Endodermal cell (in vitro differentiated cells): Measurements from ENCODE around the gene TOR1A. TPM values are rescaled to one million over a fixed set of nuclear protein-coding genes. Genes with fewer than 3 reads are reported as not detected.

ENCODE experiments used
- DNase-seq: peaks from one replicate; pipeline ENCODE4 v3.0.0-alpha.2; 2017
- H3K27ac ChIP-seq: 2 replicates; pipeline ENCODE4 v1.5.1; 2013; ENCODE audit warnings: mild to moderate bottlenecking, low read depth, low read length, moderate library complexity
- H3K27me3 ChIP-seq: 2 replicates; pipeline ENCODE4 v1.6.1; 2013; ENCODE audit warnings: mild to moderate bottlenecking, low read length, moderate library complexity; ENCODE audit not compliant: insufficient read depth, control insufficient read depth, poor library complexity, severe bottlenecking
- H3K36me3 ChIP-seq: 2 replicates; pipeline ENCODE4 v1.7.0; 2013; ENCODE audit warnings: mild to moderate bottlenecking, low read length, moderate library complexity; ENCODE audit not compliant: control insufficient read depth, insufficient read depth
- H3K4me1 ChIP-seq: one replicate; pipeline ENCODE4 v1.7.0; 2013; ENCODE audit warnings: low read length; ENCODE audit not compliant: control insufficient read depth, insufficient read depth
- H3K4me3 ChIP-seq: 2 replicates; pipeline ENCODE4 v1.5.1; 2013; ENCODE audit warnings: mild to moderate bottlenecking, low read length, moderate library complexity
- H3K9ac ChIP-seq: 2 replicates; pipeline ENCODE4 v1.6.1; 2013; ENCODE audit warnings: mild to moderate bottlenecking, low read length, moderate library complexity; ENCODE audit not compliant: poor library complexity, severe bottlenecking; ENCODE audit errors: extremely low read depth
- H3K9me3 ChIP-seq: 2 replicates; pipeline ENCODE4 v1.6.1; 2013; ENCODE audit warnings: mild to moderate bottlenecking, low read length, moderate library complexity; ENCODE audit not compliant: control insufficient read depth
- H3K27ac Mint-ChIP-seq: 2 replicates; pipeline ENCODE4 v1.8.0; 2020; ENCODE audit warnings: mixed read lengths
- H3K27me3 Mint-ChIP-seq: 2 replicates; pipeline ENCODE4 v1.8.0; 2021; ENCODE audit warnings: mild to moderate bottlenecking, mixed read lengths; ENCODE audit not compliant: insufficient read depth
- H3K36me3 Mint-ChIP-seq: 2 replicates; pipeline ENCODE4 v1.8.0; 2020; ENCODE audit warnings: low read depth, mixed read lengths
- H3K4me1 Mint-ChIP-seq: 2 replicates; pipeline ENCODE4 v1.8.0; 2020; ENCODE audit warnings: mixed read lengths
- H3K4me3 Mint-ChIP-seq: 2 replicates; pipeline ENCODE4 v1.8.0; 2020; ENCODE audit warnings: mild to moderate bottlenecking, moderate library complexity, mixed read lengths
- H3K9me3 Mint-ChIP-seq: 2 replicates; pipeline ENCODE4 v1.8.0; 2020; ENCODE audit warnings: mild to moderate bottlenecking, mixed read lengths
- WGBS, 2 experiments: methylation state at CpG; one replicate each; pipeline versions ENCODE4 v1.1.5 to v1.1.7; 2013; ENCODE audit warnings: missing lambda C conversion rate in 2 of 2, mixed read lengths in 1 of 2; ENCODE audit not compliant: insufficient coverage in 1 of 2, insufficient read length in 1 of 2; 5-methylcytosine and 5-hydroxymethylcytosine counted together
- total RNA-seq, 2 donors: library from RNA; stranded (reverse); fragmentation: NEBNext Ultra II Directional in 1 of 2; extraction: Animal tissue kit (Norgen Biotek cat#: 25700) in 1 of 2; gene quantifications; 2 replicates in 1 of 2; 3 replicates in 1 of 2; pipeline ENCODE4 v1.2.1, GENCODE V29; 2021
- TF ChIP-seq, protein P1 (sequence below): fragments of 200-600 bp; sonication (generic); conservative IDR thresholded peaks from 2 replicates; pipeline ENCODE4 v1.5.0; 2021; ENCODE audit warnings: antibody characterized with exemption, mild to moderate bottlenecking

TOR1A gene
- total RNA-seq, 2 donors from 2014 or later, result 48.4 to 49.9 TPM

DNA sequence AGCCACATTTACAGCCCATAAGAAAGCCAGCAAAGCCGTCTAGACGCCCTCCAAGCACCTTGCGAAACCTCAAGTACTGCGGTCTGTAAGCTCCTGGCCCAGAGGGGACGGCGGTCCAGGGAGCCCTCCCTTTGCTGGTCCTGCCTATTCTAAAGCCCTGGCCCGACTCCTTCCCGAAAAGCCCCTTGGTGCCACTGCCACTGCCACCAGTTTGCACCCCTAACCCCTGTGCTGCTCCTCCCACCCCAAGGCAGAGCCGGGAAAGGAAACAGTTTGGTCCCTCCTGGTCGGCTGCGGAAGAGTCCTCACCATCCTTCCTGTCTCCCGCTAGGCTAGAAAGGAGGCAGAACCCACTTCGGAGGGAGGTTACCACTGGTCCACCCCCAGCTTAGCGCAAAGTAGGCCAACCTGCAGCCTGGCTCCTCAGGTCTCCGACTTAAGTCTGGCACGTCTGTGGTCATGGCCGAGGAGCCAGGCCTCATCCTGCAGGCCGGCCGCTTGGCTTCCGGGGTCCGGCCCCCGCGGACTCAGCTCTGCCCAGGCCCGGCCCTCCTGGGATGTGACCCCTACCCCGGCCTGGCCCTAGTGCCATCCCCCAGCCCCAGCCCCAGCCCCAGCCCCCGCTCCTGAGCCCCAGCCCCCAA lies 916 bp downstream of the TOR1A start:
- H3K4me1 Mint-ChIP-seq, result peaks cover 8% of the 10 kb centered on the region
- no peaks in the 10 kb centered on the region for H3K9me3 Mint-ChIP-seq
- H3K27me3 Mint-ChIP-seq, result no peaks in the 10 kb centered on the region
- no peak overlapping the region for H3K27ac ChIP-seq
- 25 to 43% methylated on average over 13 to 25 of the region's 26 CpGs for WGBS, 2 experiments
- H3K4me3 ChIP-seq, result peak overlapping the region; percentile 85
- H3K27me3 ChIP-seq, result no peaks in the 10 kb centered on the region
- H3K9me3 ChIP-seq, result no peaks in the 10 kb centered on the region
- peak; percentile 73 for DNase-seq
- peak overlapping the region; percentile 69 for H3K4me3 Mint-ChIP-seq
- peaks cover 46% of the 10 kb centered on the region for H3K36me3 Mint-ChIP-seq
- peaks cover 50% of the 10 kb centered on the region for H3K36me3 ChIP-seq
- H3K9ac ChIP-seq, result peak overlapping the region; percentile 62
- TF ChIP-seq, protein P1, sequence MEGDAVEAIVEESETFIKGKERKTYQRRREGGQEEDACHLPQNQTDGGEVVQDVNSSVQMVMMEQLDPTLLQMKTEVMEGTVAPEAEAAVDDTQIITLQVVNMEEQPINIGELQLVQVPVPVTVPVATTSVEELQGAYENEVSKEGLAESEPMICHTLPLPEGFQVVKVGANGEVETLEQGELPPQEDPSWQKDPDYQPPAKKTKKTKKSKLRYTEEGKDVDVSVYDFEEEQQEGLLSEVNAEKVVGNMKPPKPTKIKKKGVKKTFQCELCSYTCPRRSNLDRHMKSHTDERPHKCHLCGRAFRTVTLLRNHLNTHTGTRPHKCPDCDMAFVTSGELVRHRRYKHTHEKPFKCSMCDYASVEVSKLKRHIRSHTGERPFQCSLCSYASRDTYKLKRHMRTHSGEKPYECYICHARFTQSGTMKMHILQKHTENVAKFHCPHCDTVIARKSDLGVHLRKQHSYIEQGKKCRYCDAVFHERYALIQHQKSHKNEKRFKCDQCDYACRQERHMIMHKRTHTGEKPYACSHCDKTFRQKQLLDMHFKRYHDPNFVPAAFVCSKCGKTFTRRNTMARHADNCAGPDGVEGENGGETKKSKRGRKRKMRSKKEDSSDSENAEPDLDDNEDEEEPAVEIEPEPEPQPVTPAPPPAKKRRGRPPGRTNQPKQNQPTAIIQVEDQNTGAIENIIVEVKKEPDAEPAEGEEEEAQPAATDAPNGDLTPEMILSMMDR, result no peak
- peak overlapping the region; percentile 86 for H3K27ac Mint-ChIP-seq
- H3K4me1 ChIP-seq, result no peaks in the 10 kb centered on the region

DNA sequence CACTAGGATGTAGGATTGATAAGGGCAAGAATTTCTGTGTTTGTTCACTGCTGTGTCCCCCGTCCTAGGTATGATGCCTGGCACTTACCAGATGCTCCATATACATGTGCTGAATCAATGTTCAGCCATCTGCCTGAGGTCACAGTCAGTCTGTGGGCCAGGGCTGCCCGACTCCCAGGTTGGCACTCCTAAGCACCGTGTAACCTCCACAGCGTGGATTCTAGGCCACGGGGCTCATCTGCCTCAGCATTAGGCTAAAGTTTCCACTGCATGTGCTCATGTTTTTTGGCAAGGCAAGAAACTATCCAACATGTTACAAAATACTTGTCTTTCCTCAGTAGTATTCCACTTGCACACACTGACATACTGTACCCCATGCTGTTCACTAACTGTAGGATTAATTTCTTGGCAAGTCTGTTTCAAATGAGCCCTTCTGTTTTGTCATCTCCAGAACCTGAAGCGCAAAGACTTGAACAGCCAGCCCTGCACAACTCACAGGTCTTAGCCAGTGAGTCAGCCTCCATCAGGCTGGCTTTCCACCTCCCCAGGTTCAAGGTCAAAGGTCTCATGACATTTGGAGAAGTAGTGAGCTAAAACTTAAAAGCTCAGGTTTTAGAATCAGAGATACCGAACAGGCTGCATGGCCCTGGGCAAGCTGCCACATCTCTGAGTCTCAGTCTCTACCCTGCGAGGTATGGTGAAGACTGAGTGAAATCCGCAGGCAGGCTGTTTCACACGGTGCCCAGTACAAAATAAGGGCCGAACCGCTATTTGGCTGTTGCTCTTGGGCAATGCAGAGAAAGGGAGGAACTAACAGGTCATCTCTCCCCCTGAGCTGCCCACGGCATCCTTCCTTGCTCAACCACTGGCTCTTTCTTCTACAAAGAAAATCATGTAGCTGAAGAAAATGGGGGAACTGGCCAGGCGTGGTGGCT lies 7.2 kb downstream of the TOR1A start:
- H3K4me1 Mint-ChIP-seq, result no peaks in the 10 kb centered on the region
- no peaks in the 10 kb centered on the region for H3K27me3 ChIP-seq
- no peak overlapping the region for H3K9ac ChIP-seq
- H3K9me3 ChIP-seq, result no peaks in the 10 kb centered on the region
- no peak overlapping the region for H3K27ac ChIP-seq
- no peak overlapping the region for H3K4me3 ChIP-seq
- H3K27me3 Mint-ChIP-seq, result no peaks in the 10 kb centered on the region
- TF ChIP-seq, protein P1, result no peak
- WGBS, 2 experiments, result 90 to 92% methylated on average over 13 to 14 of the region's 14 CpGs
- no peaks in the 10 kb centered on the region for H3K9me3 Mint-ChIP-seq
- no peak for DNase-seq
- peaks cover 71% of the 10 kb centered on the region for H3K36me3 Mint-ChIP-seq
- no peaks in the 10 kb centered on the region for H3K4me1 ChIP-seq
- H3K36me3 ChIP-seq, result peaks cover 78% of the 10 kb centered on the region
- no peak overlapping the region for H3K27ac Mint-ChIP-seq
- no peak overlapping the region for H3K4me3 Mint-ChIP-seq

DNA sequence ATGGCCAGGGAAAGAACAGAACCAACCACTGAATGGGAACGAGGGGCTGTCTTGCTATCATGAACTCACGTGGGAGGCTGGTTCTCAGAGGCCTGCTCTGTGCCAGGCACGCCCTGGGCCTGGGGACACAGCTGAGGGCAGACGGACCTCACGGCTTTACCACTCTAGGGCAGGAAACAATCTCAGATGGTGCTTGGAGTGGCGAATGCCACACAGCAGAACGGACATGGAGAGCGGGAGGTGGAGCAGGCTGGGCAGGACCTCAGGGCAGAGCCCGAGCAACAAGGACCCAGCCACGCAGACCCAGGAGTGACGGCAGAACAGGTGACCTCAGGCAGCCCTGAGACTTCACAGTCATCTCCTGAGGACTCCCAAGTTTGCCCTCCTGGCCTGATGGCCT lies 8.7 kb downstream of the TOR1A start:
- H3K36me3 Mint-ChIP-seq, result peaks cover 75% of the 10 kb centered on the region
- Histone ChIP-seq H3K27me3 (no peaks in the 10 kb centered on the region), H3K9ac (no peak overlapping the region), H3K36me3 (peaks cover 63% of the 10 kb centered on the region), H3K27ac (no peak overlapping the region), H3K4me1 (no peaks in the 10 kb centered on the region), H3K4me3 (no peak overlapping the region), H3K9me3 (no peaks in the 10 kb centered on the region)
- 92 to 96% methylated on average over 11 of the region's 11 CpGs for WGBS, 2 experiments
- TF ChIP-seq, protein P1, result no peak
- DNase-seq, result no peak
- H3K4me1 Mint-ChIP-seq, result no peaks in the 10 kb centered on the region
- no peaks in the 10 kb centered on the region for H3K9me3 Mint-ChIP-seq
- no peak overlapping the region for H3K4me3 Mint-ChIP-seq
- H3K27me3 Mint-ChIP-seq, result no peaks in the 10 kb centered on the region
- H3K27ac Mint-ChIP-seq, result no peak overlapping the region
